ENCODE measurements around the gene RBBP8NL. TPM values are rescaled to one million over a fixed set of nuclear protein-coding genes. Genes with fewer than 3 reads are reported as not detected.

The RBBP8NL gene
- total RNA-seq, 1 donor from 2014 or later, result not detected

GRCh38 chr20:62422636-62423325 is 4.6 kb downstream of the RBBP8NL start:
- no peak for DNase-seq (ENCODE audit: extremely low read depth, low read depth, low spot score)

DNA sequence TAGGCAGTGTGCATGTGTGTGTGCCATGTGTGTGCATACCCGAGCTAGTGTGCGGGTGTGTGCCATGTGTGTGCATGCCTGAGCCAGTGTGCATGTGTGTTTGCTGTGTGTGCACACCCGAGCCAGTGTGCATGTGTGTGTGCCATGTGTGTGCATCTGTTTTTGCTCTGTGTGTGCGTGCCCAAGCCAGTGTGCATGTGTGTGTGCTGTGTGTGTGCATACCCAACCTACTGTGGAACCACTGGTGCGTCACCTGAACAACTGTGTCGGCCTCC is 5.7 kb downstream of the RBBP8NL start:
- no peak for DNase-seq (ENCODE audit: extremely low read depth, low read depth, low spot score)

DNA sequence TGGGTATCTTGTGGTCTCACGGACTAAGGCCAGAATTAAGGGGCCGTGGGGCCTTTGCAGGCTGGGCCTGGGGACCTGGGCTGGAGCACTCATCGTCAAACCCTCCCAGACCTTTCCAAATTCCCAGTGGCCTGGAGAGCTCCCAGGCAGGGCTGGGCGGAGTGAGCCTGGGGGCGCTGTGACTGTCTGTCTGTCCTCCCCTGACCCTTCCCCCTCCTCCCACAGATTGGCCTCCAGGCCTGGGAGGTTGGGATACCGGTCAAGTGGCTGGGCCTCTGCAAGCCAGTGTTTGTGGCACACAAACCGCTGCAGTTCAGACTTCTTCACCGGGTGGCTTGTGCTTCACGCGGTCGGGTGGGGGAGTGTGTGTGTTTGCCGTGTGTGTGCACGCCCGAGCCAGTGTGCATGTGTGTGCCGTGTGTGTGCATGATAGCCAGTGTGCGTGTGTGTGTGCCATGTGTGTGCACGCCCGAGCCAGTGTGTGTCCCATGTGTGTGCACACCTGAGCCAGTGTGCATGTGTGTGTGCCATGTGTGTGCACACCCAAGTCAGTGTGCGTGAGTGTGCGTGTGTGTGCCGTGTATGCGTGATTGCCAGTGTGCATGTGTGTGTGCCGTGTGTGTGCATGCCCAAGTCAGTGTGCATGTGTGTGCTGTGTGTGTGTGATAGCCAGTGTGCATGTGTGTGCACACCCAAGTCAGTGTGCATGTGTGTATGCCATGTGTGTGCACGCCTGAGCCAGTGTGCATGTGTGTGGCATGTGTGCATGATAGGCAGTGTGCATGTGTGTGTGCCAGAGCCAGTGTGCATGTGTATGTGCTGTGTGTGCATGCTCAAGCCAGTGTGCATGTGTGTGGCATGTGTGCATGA is 6.3 kb downstream of the RBBP8NL start:
- DNase-seq (ENCODE audit: extremely low read depth, low read depth, low spot score), result no peak

GRCh38 chr20:62419759-62420158 is 7.6 kb downstream of the RBBP8NL start:
- no peak for DNase-seq (ENCODE audit: extremely low read depth, low read depth, low spot score)

DNA sequence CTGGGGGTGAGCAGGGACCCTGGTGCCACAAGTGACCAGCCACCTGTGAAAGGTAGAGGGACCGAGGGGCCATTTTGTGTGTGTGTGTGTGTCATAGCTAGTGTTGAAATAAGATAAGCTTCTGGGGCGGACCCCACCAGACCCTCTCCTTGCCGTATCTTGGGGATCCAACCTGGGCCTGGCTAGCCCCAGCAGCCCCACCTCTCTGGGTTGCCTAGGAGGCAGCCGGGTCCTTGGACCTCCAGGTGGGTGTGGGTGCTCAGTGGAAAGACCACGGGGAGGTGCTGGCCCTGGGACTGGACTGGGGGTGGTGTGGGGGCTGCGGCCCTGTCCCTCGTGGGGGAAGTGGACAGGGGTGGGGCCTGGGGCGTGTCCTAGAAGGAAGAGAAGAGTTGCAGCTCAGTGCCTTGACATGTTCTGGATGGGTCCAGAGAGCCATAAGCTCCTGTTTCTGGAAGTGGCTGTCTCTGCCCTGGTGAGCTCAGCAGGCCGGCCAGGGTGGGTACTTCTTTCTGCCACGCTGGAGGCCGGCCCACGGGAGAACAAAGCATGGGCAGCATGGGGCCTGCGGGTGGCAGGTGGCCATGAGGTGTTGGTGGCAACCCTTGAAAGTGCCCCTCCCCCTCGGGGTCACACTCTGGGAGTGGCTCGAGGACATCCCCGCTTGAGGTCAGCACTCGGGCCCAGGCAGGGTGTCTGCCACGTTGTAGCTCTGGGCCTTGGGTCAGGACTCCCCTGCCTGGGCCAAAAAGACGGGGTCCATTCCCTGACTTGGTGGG is 8.4 kb downstream of the RBBP8NL start:
- no peak for DNase-seq (ENCODE audit: extremely low read depth, low read depth, low spot score)

DNA sequence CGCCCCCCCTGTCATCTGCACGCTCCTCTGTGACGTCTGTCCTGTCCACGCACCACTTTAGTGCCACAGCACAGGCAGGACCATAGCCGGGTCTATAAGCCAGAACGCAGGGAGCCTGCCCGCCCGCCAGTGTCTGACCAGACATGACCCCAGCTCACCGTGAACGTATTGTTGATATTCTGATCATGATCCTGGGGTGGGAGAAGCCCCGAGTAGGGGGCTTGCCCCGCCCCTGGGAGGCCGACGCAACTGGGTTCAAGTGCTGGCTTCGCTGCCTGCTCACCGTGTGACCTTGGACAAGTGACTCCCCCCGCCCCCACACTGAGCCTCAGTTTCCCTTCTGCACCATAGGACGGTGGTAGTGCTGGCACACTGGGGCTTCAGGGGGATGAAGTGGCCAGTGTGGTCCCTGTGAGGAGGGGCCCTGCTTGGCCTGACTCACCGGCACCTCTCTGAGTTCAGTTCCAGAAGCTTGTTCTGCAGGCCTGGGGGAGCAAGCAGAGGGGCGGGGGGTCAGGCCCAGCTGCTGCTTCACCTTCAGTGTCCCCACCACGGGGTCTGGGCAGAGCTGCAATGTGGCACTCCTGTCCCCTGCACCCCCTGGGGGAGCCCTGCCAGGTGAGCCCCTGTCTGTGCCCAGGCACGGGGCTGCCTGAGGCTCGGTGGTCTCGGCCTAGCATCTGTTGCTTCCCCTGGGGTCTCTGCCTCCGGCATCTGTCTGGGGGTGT is 9.2 kb downstream of the RBBP8NL start:
- DNase-seq (ENCODE audit: extremely low read depth, low read depth, low spot score), result no peak

DNA sequence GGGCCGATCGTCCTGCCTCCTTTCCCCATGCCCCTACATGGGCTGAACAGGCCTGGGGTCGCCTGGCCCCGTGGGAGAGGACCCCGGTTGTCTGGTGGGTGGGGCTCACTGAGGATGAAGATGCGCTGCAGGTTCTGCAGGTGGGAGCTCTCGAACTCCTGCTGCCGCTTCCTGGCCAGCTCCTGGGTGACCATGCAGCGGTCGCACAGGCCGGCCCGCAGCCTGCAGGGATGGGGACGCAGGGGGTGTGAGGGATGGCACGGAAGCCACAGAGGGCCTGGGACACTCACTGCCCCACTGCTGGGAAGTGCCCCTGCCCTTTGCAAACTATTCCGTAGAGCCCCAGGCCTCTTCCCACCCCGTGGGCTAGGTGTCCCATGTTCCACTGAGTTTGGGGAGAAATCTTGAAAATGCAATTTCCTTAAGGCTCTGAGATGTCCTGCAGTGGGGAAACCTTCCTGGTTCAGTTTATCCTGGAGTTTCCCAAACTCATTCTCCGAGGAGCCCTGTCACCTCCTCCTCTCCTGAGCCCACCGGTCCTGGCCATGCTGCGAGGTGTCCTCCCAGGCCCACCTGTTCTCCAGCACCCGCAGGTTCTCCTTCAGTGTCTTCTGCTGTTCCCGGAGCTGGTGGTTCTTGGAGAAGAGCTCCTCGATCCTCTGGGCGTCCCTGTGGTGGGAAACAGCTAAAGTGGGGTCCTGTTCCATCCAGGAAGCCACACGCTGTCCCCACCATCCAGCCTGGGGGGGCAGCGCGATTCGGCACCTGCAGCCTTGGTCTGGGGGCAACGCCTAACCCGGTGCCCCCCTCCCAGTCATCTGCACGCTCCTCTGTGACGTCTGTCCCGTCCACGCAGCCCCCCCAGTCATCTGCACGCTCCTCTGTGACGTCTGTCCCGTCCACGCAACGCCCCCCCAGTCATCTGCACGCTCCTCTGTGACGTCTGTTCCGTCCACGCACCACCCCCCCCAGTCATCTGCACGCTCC is 10.4 kb downstream of the RBBP8NL start:
- DNase-seq (ENCODE audit: extremely low read depth, low read depth, low spot score), result no peak

GRCh38 chr20:62415354-62416111 is 11.8 kb downstream of the RBBP8NL start:
- DNase-seq (ENCODE audit: extremely low read depth, low read depth, low spot score), result no peak

GRCh38 chr20:62413896-62414481 is 13.3 kb downstream of the RBBP8NL start:
- DNase-seq (ENCODE audit: extremely low read depth, low read depth, low spot score), result no peak

DNA sequence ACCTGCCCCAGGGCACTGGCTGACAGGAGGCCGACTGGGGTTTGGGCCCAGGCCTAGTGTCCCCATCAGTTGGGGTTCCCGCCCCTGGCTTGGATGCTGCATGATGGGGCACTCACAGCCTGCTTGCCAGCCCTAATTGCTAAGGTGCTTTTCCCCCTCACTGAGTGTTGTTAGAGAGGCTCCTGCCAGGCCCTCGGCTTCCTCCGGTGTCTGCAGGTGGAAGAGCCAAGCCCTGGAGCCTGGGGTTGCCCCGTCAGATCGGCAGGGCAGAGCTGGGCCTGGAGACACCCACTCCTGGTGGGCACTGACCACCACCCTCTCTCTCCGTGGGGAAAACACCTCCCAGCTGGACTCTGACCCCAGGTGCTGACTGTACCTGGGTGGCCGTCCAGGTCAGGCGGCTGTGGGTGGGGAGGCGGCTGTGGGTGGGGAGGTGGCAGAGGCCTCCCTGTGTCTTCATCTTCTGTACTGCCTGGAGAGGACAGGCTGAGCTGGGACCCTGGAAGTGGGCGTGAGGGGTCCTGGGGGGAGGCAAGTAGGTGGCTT is 14.2 kb downstream of the RBBP8NL start:
- DNase-seq (ENCODE audit: extremely low read depth, low read depth, low spot score), result no peak

DNA sequence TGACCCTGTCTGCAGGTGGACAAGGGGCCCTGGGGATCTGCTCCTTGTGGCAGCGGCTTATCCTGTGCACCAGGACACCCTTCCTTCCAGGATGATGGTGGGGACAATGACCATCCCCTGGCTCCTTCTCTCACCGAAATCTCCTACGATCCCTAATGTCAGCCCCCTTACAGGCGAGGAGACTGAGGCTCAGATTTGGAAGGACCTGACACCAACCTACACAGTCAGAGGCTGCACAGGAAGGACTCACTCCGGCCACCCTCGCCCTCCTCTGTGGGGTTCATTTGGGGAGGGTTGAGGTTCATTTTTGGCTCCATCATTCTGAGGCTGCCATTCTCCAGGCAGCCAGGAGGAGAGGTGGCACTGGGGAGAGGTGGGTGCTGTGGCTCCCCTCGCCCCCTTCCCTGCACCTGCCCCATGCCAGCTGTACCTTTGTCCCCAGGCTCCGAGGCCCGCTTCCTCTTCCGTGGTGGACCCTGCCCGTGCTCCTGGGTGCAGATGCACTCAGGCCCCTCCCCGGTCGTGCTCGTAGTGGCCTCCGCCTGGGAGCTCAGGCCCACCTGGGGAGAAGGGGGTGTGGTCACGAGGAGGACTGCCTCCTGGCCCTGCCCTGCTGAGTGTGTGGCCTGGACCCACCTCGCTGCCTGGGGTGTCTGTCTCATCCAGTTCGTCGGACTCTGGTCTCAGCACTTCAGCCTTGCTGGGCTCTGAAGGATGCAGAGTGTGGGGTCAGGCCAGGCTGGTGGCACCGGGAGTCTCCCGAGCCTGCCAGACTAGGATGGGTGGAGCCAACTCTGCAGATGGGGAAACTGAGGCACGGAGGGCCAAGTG is 14.9 kb downstream of the RBBP8NL start:
- DNase-seq (ENCODE audit: extremely low read depth, low read depth, low spot score), result no peak

DNA sequence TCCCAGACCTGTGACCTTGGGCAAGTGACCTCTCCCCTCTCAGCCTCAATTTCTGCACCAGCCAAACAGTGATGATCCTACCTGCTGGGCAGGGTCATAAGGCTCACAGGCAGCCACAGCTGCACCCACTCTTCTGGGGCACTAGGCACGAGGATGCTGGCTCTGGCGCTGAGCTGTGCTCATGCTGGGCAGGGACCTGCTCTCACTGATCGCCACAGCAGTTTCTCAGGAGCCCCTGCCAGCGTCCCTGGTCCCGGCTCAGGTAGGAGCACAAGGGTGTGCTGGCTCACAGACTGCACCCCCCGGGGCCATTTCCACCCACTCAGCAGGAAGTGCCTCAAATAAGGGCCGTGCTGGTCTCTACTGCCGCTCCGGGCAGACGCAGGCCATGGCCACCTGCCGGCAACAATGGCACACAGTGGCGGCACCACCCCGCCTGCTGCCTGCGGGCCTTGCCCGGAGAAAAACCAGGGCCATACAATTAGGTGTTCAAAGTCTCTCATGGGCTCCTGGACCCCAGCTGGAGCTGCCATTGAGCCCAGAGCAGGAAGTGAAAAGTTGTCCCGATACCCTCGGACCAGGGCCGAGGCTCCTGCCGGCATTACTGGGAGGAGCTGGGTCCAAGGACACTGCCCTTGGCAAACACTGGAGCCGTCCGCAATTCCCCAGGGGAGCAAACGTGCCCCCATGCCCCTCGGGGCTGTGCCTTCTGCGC is 15.7 kb downstream of the RBBP8NL start:
- no peak for DNase-seq (ENCODE audit: extremely low read depth, low read depth, low spot score)

GRCh38 chr20:62410746-62411478 is 16.4 kb downstream of the RBBP8NL start:
- DNase-seq (ENCODE audit: extremely low read depth, low read depth, low spot score), result no peak

DNA sequence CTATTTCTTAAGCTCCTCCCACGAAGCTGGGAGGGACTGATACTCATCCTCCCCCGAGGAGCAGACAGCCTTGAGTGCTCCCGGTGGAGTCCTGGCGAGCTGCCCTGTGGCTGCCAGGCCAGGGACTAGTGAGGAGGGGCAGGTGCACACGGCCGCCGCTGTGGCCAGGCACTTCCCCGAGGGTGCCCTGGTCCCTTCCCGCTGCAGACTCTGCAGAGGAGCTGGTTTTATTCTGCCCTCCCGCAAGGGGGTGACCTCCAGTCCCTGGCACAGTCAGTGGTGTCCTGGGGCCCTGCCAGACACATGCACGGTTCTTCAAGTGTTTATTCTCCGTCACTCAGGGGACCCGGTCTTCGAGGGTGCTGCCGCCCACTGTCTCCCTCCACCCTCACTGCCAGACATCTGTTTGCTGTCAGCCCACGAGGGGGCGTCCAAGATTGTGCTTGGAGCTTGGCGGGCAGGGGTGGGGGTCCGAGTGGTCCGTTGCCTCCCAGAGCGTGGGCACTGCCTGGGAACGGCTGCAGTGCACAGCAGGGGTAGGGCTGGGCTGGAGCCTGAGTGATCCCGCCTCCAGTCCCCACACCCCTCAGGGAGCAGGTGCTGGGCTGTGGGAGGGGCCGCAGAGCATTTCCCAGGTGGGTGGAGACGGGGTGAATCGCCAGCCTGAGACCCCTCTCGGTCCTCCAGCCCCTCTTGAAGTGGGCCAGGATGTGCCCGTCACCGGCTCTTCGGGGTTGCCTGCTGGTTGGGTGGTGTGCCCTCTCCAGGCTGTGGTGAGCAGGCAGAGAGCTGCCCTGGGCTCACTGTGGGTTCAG is 17.2 kb downstream of the RBBP8NL start:
- DNase-seq (ENCODE audit: extremely low read depth, low read depth, low spot score), result no peak

GRCh38 chr20:62409086-62409853 is 18.1 kb downstream of the RBBP8NL start:
- DNase-seq (ENCODE audit: extremely low read depth, low read depth, low spot score), result no peak

All from glomerular endothelial cell (primary cell).